Chondrocyte (in vitro differentiated cells): ENCODE measurements around the gene OLFML1. TPM values are rescaled to one million over a fixed set of nuclear protein-coding genes. Genes with fewer than 3 reads are reported as not detected.

Source experiments
- DNase-seq: peaks from one replicate; pipeline ENCODE4 v3.0.0; 2021; ENCODE audit warnings: mixed read lengths, low spot score
- H3K27ac Mint-ChIP-seq: one replicate; pipeline ENCODE4 v1.8.0; 2021; ENCODE audit warnings: mild to moderate bottlenecking, moderate library complexity, mixed read lengths; ENCODE audit not compliant: unreplicated experiment
- H3K27me3 Mint-ChIP-seq: 2 replicates; pipeline ENCODE4 v1.8.0; 2021; ENCODE audit warnings: low read depth, mixed read lengths
- H3K36me3 Mint-ChIP-seq: 2 replicates; pipeline ENCODE4 v1.8.0; 2021; ENCODE audit warnings: low read depth, mixed read lengths
- H3K4me1 Mint-ChIP-seq: 2 replicates; pipeline ENCODE4 v1.8.0; 2021; ENCODE audit warnings: low read depth, mild to moderate bottlenecking, mixed read lengths
- H3K4me3 Mint-ChIP-seq: one replicate; pipeline ENCODE4 v1.8.0; 2021; ENCODE audit warnings: mild to moderate bottlenecking, moderate library complexity, mixed read lengths; ENCODE audit not compliant: unreplicated experiment
- H3K9me3 Mint-ChIP-seq: 2 replicates; pipeline ENCODE4 v1.8.0; 2021; ENCODE audit warnings: low read depth, mixed read lengths
- CTCF ChIP-seq: fragments of 200-600 bp; sonication (generic); IDR thresholded peaks from 2 replicates; pipeline ENCODE4 v1.5.0; 2021; ENCODE audit warnings: antibody characterized with exemption, mild to moderate bottlenecking, moderate library complexity
- total RNA-seq: library from RNA; stranded (reverse); gene quantifications from 3 replicates; pipeline ENCODE4 v1.2.1, GENCODE V29; 2021

Gene OLFML1
- total RNA-seq, 1 donor from 2014 or later: 12.3 TPM

DNA sequence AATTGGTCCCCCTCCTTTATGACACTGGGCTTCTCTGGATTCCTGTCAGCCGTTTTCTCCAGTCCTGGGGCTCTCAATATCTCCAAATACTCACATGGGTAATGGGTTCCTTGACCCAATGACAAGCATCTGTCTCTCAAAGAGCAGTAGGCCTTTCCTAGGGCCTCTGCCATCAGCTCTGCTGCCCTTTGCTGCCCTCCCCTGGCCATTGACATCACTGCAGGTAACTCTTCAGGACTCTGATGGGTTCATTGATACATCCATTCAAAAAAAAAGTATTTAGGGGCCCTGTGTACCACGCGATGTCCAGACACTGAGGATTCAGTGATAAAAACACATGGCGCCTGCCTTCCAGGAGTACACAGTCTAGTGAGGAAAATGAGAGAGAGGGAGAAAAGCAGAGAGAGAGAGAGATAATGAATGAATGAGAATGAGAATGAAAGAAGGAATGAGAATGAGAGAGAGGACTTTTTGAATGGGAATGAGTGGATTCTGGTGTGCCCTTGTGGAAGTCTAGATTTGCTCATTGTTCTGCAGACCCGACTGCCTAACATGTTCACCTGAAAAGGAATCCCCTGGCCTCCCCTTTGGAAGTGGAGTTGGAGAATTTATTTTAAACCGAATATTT, 42.6 kb upstream of the OLFML1 start:
- TF ChIP-seq CTCF: peak; percentile 89
- no peaks in the 10 kb centered on the region for H3K4me1 Mint-ChIP-seq
- no peaks in the 10 kb centered on the region for H3K36me3 Mint-ChIP-seq
- no peak overlapping the region for H3K27ac Mint-ChIP-seq
- peaks cover 4% of the 10 kb centered on the region for H3K27me3 Mint-ChIP-seq
- H3K9me3 Mint-ChIP-seq: no peaks in the 10 kb centered on the region
- DNase-seq: no peak
- H3K4me3 Mint-ChIP-seq: no peak overlapping the region

- H3K27me3 Mint-ChIP-seq: peaks cover 4% of the 10 kb centered on the region
- H3K36me3 Mint-ChIP-seq: no peaks in the 10 kb centered on the region
- H3K4me3 Mint-ChIP-seq: no peak overlapping the region
- H3K9me3 Mint-ChIP-seq: no peaks in the 10 kb centered on the region
- TF ChIP-seq CTCF: peak; percentile 6
- no peak for DNase-seq
- peaks cover 2% of the 10 kb centered on the region for H3K4me1 Mint-ChIP-seq
- H3K27ac Mint-ChIP-seq: no peak overlapping the region
These were observed 41.0 kb upstream of the OLFML1 start for GRCh38 chr11:7444091-7444981.

- H3K27me3 Mint-ChIP-seq: peaks cover 5% of the 10 kb centered on the region
These were observed 39.7 kb upstream of the OLFML1 start for GRCh38 chr11:7445564-7445963.

GRCh38 chr11:7448201-7448600, 37.1 kb upstream of the OLFML1 start:
- no peak for TF ChIP-seq CTCF
- H3K27ac Mint-ChIP-seq: no peak overlapping the region
- no peak for DNase-seq
- no peaks in the 10 kb centered on the region for H3K36me3 Mint-ChIP-seq
- peaks cover 9% of the 10 kb centered on the region for H3K4me1 Mint-ChIP-seq
- no peak overlapping the region for H3K4me3 Mint-ChIP-seq
- H3K9me3 Mint-ChIP-seq: no peaks in the 10 kb centered on the region
- H3K27me3 Mint-ChIP-seq: peaks cover 6% of the 10 kb centered on the region

More at GRCh38 chr11:7445564-7445963, 39.7 kb upstream of the OLFML1 start:
- Mint-ChIP-seq H3K4me3 (no peak overlapping the region), H3K9me3 (no peaks in the 10 kb centered on the region), H3K36me3 (no peaks in the 10 kb centered on the region), H3K27ac (no peak overlapping the region), H3K4me1 (peaks cover 9% of the 10 kb centered on the region)
- no peak for DNase-seq
- TF ChIP-seq CTCF: no peak

DNA sequence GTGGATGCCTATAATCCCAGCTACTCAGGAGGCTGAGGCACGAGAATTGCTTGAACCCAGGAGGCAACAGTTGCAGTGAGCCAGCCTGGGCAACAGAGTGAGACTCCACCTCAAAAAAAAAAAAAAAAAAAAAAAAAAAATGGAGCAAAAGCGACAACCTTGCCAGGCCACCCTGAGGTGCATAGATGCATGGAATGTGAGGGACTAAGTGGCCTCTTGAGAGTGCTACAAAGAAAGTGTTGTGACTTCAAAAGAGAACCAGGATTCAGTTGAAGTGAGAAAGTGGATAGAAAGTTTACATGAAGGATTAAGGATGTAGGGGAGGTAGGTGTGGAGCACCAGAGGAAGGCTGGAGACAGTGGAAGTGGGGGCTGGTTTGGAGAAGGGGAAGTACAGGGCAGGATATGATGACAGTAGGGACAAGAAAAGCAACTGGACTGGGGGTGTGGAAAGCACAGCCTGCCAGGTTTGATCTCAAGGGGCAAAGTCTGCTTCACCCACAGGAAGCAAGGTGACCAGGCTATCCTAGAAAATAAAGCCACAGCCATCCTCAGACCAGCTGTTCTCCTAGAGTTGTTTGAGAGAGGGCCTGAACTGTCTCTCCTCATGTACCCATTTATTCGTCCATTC, 36.0 kb upstream of the OLFML1 start:
- H3K4me3 Mint-ChIP-seq: no peak overlapping the region
- no peak for TF ChIP-seq CTCF

More for the DNA sequence above, 36.0 kb upstream of the OLFML1 start:
- H3K4me1 Mint-ChIP-seq: peaks cover 9% of the 10 kb centered on the region
- H3K9me3 Mint-ChIP-seq: no peaks in the 10 kb centered on the region
- H3K27ac Mint-ChIP-seq: no peak overlapping the region
- H3K36me3 Mint-ChIP-seq: no peaks in the 10 kb centered on the region
- peaks cover 4% of the 10 kb centered on the region for H3K27me3 Mint-ChIP-seq
- DNase-seq: no peak
